K562 (cell line): ENCODE data around the gene HAGHL. TPM values are rescaled to one million over a fixed set of nuclear protein-coding genes. Genes with fewer than 3 reads are reported as not detected.

Source experiments
- ATAC-seq: fragments of 200-7000 bp; cut with Tn5 transposase; 3 replicates; pipeline ENCODE4 v1.9.1; 2020; ENCODE audit warnings: moderate library complexity
- BruUV-seq: library from RNA; stranded (reverse); fragments of 400-500 nt; replicated peaks from 2 replicates; lab custom pipeline; 2021; lab: Mats Ljungman, UMichigan
- CTCF ChIA-PET: fragments of 300-600 bp; formaldehyde crosslinking; extraction: SDS; loops from one replicate; lab custom pipeline; 2021; ENCODE audit warnings: low intra/inter-chr PET ratio; lab: Yijun Ruan, JAX
- POLR2A ChIA-PET: fragments of 300-600, 350-650 bp; sonication (Branson Sonifier 250); formaldehyde crosslinking; extraction: SDS; loops from one replicate; lab custom pipeline; 2021; ENCODE audit warnings: antibody characterized with exemption, inconsistent platforms; lab: Yijun Ruan, JAX
- DNase-seq, 4 experiments: peaks; one replicate each; pipeline versions ENCODE4 v3.0.0 to v3.0.0-alpha.2; 2011 to 2018; ENCODE audit warnings: low spot score in 3 of 4, mixed read lengths in 3 of 4; ENCODE audit errors: extremely low read depth in 1 of 4
- FAIRE-seq: peaks from 2 replicates; lab custom pipeline; 2011; peaks lifted over from hg19 to GRCh38; lab: Jason Lieb, UNC
- H2AFZ ChIP-seq: 2 replicates; pipeline ENCODE4 v1.6.0; 2011; ENCODE audit warnings: low read depth, low read length, control low read depth, inconsistent platforms
- H3K27ac ChIP-seq: fragments of 200-600 bp; 3 replicates; pipeline ENCODE4 v1.8.0; 2011; ENCODE audit warnings: low read depth, mild to moderate bottlenecking, control low read depth, inconsistent platforms, low read length, moderate library complexity, mixed read lengths; ENCODE audit errors: extremely low read depth
- H3K27me3 ChIP-seq, 2 experiments: fragments of 300-600 bp in 1 of 2; 2 replicates in 1 of 2; 3 replicates in 1 of 2; pipeline versions ENCODE4 v1.6.0 to v1.8.0; 2011; ENCODE audit warnings: inconsistent platforms in 2 of 2, low read length in 2 of 2, mild to moderate bottlenecking in 1 of 2, mixed read lengths in 1 of 2, moderate library complexity in 1 of 2; ENCODE audit not compliant: control insufficient read depth in 2 of 2, insufficient read depth in 2 of 2
- H3K36me3 ChIP-seq: fragments of 300-600 bp; 3 replicates; pipeline ENCODE4 v1.8.0; 2011; ENCODE audit warnings: mild to moderate bottlenecking, low read length, inconsistent platforms; ENCODE audit not compliant: control insufficient read depth, insufficient read depth
- H3K4me1 ChIP-seq, 2 experiments: fragments of 200-600 bp in 1 of 2; replicated peaks in 1 of 2; 2 replicates in 1 of 2; 3 replicates in 1 of 2; pipeline versions ENCODE4 v1.5.1 to v1.8.0; 2011; ENCODE audit warnings: inconsistent platforms in 2 of 2, low read length in 2 of 2, mild to moderate bottlenecking in 1 of 2, mixed read lengths in 1 of 2, moderate library complexity in 1 of 2; ENCODE audit not compliant: control insufficient read depth in 2 of 2, insufficient read depth in 2 of 2
- H3K4me2 ChIP-seq: 2 replicates; pipeline ENCODE4 v1.6.1; 2011; ENCODE audit warnings: low read length, control low read depth, inconsistent platforms, mixed read lengths; ENCODE audit not compliant: insufficient read depth
- H3K4me3 ChIP-seq: fragments of 200-600 bp; sonication (generic), shearing (Covaris generic); 2 replicates; pipeline ENCODE4 v1.5.1; 2016; ENCODE audit warnings: control low read depth, inconsistent platforms
- H3K79me2 ChIP-seq: fragments of 200-600 bp; 3 replicates; pipeline ENCODE4 v1.8.0; 2011; ENCODE audit warnings: low read length, inconsistent platforms; ENCODE audit not compliant: control insufficient read depth, insufficient read depth
- H3K9ac ChIP-seq, 2 experiments: 2 replicates each; pipeline versions ENCODE4 v1.6.0 to v1.6.1; 2011; ENCODE audit warnings: low read depth in 2 of 2, low read length in 2 of 2, control low read depth in 1 of 2, inconsistent platforms in 1 of 2, mild to moderate bottlenecking in 1 of 2, mixed read lengths in 1 of 2; ENCODE audit not compliant: insufficient read depth in 1 of 2
- H3K9me1 ChIP-seq: one replicate; pipeline ENCODE4 v1.6.0; 2011; ENCODE audit warnings: inconsistent platforms, mild to moderate bottlenecking, low read length, moderate library complexity; ENCODE audit not compliant: control insufficient read depth, insufficient read depth
- H3K9me3 ChIP-seq: replicated peaks from 2 replicates; pipeline ENCODE4 v1.5.1; 2011; ENCODE audit warnings: low read depth, low read length, inconsistent platforms; ENCODE audit not compliant: control insufficient read depth, insufficient read depth
- H4K20me1 ChIP-seq: replicated peaks from 2 replicates; pipeline ENCODE4 v1.6.1; 2011; ENCODE audit warnings: low read length, inconsistent platforms, mixed read lengths; ENCODE audit not compliant: control insufficient read depth, insufficient read depth
- NR2C2 ChIP-seq, 2 experiments: fragments of 200-800 bp in 1 of 2; sonication (Bioruptor generic) in 1 of 2; sonication (generic) in 1 of 2; formaldehyde crosslinking in 1 of 2; IDR thresholded peaks; 2 replicates each; pipeline versions ENCODE4 v1.6.1 to v1.8.0; 2016 to 2022; ENCODE audit warnings: mild to moderate bottlenecking in 1 of 2, missing compliant biosample characterization in 1 of 2, missing genetic modification characterization in 1 of 2, missing genetic modification reagents in 1 of 2
- NUFIP1 ChIP-seq: fragments of 450-650 bp; IDR thresholded peaks from 2 replicates; pipeline ENCODE4 v1.6.1; 2018; ENCODE audit not compliant: partially characterized antibody
- RBFOX2 ChIP-seq: fragments of 200-400 bp; formaldehyde crosslinking; IDR thresholded peaks from 2 replicates; pipeline ENCODE4 v1.6.1; 2017; ENCODE audit warnings: low read depth, mild to moderate bottlenecking, low read length, moderate library complexity
- TGIF2 ChIP-seq: sonication (generic); formaldehyde crosslinking; IDR thresholded peaks from 2 replicates; pipeline ENCODE4 v1.8.1; 2022; ENCODE audit warnings: mild to moderate bottlenecking, missing genetic modification reagents, moderate library complexity
- XRCC3 ChIP-seq: fragments of 450-650 bp; IDR thresholded peaks from 2 replicates; pipeline ENCODE4 v1.6.1; 2017; ENCODE audit warnings: mild to moderate bottlenecking, moderate library complexity
- ZNF277 ChIP-seq: fragments of 250-450 bp; sonication (Bioruptor Pico); IDR thresholded peaks from 2 replicates; pipeline ENCODE4 v1.8.0; 2022; ENCODE audit warnings: inconsistent platforms, mild to moderate bottlenecking, moderate library complexity, borderline replicate concordance
- WGBS: fragments of 100-300 bp; shearing (Covaris generic); methylation state at CpG from one replicate; pipeline ENCODE4 v1.1.6; 2016; ENCODE audit warnings: low coverage, mixed read lengths; ENCODE audit not compliant: insufficient coverage; ENCODE audit errors: missing lambda C conversion rate; 5-methylcytosine and 5-hydroxymethylcytosine counted together
- in situ Hi-C: fragments of 300-500 bp; cut with MboI; formaldehyde crosslinking; loops from 4 replicates; pipeline ENCODE4 v1.15.0; 2018; ENCODE audit warnings: inconsistent platforms, mixed read lengths
- intact Hi-C: fragments of 100-400 bp; cut with micrococcal nuclease; formaldehyde crosslinking; loops from 2 replicates; pipeline ENCODE4 v1.14.2; 2022
- polyA plus RNA-seq, 8 experiments: library from polyadenylated mRNA; depleted of rRNA in 4 of 8; stranded (reverse) in 5 of 8; unstranded in 3 of 8; fragments of >200 nt; fragmentation: Nextera tagmentation in 2 of 8; fragmentation: Illumina TruSeq in 1 of 8; extraction: Ambion mirVana in 2 of 8; extraction: Trizol in 1 of 8; gene quantifications; 2 replicates each; pipeline versions ENCODE4 v1.2.1 to v1.2.3, GENCODE V29; 2011 to 2014; ENCODE audit warnings: inconsistent platforms in 1 of 8, missing spikeins in 1 of 8
- total RNA-seq, 7 experiments: library from RNA; depleted of rRNA in 6 of 7; stranded (reverse); fragments of >200 nt in 6 of 7; fragmentation: Illumina TruSeq in 2 of 7; extraction: Trizol in 2 of 7; gene quantifications; 2 replicates each; pipeline versions ENCODE4 v1.2.1 to v1.2.3, GENCODE V29; 2011 to 2021; ENCODE audit warnings: low replicate concordance in 1 of 7
- TF ChIP-seq, protein P1 (sequence below): fragments of 250-450 bp; sonication (Bioruptor Pico); IDR thresholded peaks from 2 replicates; pipeline ENCODE4 v1.4.0; 2020
- TF ChIP-seq, protein P2 (sequence below), 2 experiments: fragments of 200-800 bp in 1 of 2; sonication (Bioruptor generic) in 1 of 2; sonication (generic) in 1 of 2; formaldehyde crosslinking in 1 of 2; IDR thresholded peaks in 1 of 2; conservative IDR thresholded peaks in 1 of 2; 2 replicates each; pipeline versions ENCODE4 v1.5.0 to v1.6.1; 2016 to 2020; ENCODE audit warnings: missing compliant biosample characterization in 1 of 2, missing genetic modification characterization in 1 of 2, missing genetic modification reagents in 1 of 2

Gene HAGHL
- total and polyA plus RNA-seq, 9 of the 15 experiments (the other 6 are each of a cell fraction or from before 2014, with no cell fraction given), result 0.31 to 83.4 (median 20.7) TPM

GRCh38 chr16:679814-680624, 46.9 kb upstream of the HAGHL start, which contains the start of gene STUB1 (continued):
- no peak for TF ChIP-seq ZNF277 (CRISPR knock-in tag)

- DNase-seq (peak in 1 of 4 experiments; percentile 34), ATAC-seq (no peak), FAIRE-seq (no peak)
- Histone ChIP-seq H3K27me3 (no peaks in the 10 kb centered on the region), H3K4me2 (peak overlapping the region; percentile 75), H3K9ac (peak overlapping the region; percentile 83 to 98), H3K27ac (peak overlapping the region; percentile 89), H3K4me3 (peak overlapping the region; percentile 98), H3K4me1 (peaks cover 33 to 98% of the 10 kb centered on the region in 2 experiments), H3K9me3 (no peaks in the 10 kb centered on the region), H3K9me1 (peaks cover 11% of the 10 kb centered on the region), H3K79me2 (peaks cover 41% of the 10 kb centered on the region), H3K36me3 (peaks cover 42% of the 10 kb centered on the region), H4K20me1 (peaks cover 21% of the 10 kb centered on the region), H2AFZ (no peak overlapping the region; the same call in 1 of the 2 replicates)
- ChIA-PET POLR2A (interaction anchor here (0.5 to 1.8 kb wide), 10 partner anchors 10 to 1118 kb away, joined by 3 to 10 read pairs (median 3); partner anchors contain the start of genes WDR24 and WFIKKN1), CTCF (no interaction called here)
- in situ Hi-C loops (no loop called here), intact Hi-C loops (loop anchor here (5.0 kb wide), 1 partner anchor 283 kb away; the partner anchor contains the start of gene NME4)
- 3% methylated on average over 19 of the region's 38 CpGs for WGBS
- BruUV-seq, result no TSS peak
- TF ChIP-seq NR2C2 (CRISPR knock-in tag; IDR thresholded peaks at IDR 0.05) (no peak), NR2C2 (tag; IDR thresholded peaks at IDR 0.05) (peak; percentile 9; the same call in 1 of the 2 replicates), NUFIP1 (no peak), TGIF2 (CRISPR knock-in tag) (no peak), RBFOX2 (peak; percentile 33), XRCC3 (no peak)
- TF ChIP-seq, protein P1, sequence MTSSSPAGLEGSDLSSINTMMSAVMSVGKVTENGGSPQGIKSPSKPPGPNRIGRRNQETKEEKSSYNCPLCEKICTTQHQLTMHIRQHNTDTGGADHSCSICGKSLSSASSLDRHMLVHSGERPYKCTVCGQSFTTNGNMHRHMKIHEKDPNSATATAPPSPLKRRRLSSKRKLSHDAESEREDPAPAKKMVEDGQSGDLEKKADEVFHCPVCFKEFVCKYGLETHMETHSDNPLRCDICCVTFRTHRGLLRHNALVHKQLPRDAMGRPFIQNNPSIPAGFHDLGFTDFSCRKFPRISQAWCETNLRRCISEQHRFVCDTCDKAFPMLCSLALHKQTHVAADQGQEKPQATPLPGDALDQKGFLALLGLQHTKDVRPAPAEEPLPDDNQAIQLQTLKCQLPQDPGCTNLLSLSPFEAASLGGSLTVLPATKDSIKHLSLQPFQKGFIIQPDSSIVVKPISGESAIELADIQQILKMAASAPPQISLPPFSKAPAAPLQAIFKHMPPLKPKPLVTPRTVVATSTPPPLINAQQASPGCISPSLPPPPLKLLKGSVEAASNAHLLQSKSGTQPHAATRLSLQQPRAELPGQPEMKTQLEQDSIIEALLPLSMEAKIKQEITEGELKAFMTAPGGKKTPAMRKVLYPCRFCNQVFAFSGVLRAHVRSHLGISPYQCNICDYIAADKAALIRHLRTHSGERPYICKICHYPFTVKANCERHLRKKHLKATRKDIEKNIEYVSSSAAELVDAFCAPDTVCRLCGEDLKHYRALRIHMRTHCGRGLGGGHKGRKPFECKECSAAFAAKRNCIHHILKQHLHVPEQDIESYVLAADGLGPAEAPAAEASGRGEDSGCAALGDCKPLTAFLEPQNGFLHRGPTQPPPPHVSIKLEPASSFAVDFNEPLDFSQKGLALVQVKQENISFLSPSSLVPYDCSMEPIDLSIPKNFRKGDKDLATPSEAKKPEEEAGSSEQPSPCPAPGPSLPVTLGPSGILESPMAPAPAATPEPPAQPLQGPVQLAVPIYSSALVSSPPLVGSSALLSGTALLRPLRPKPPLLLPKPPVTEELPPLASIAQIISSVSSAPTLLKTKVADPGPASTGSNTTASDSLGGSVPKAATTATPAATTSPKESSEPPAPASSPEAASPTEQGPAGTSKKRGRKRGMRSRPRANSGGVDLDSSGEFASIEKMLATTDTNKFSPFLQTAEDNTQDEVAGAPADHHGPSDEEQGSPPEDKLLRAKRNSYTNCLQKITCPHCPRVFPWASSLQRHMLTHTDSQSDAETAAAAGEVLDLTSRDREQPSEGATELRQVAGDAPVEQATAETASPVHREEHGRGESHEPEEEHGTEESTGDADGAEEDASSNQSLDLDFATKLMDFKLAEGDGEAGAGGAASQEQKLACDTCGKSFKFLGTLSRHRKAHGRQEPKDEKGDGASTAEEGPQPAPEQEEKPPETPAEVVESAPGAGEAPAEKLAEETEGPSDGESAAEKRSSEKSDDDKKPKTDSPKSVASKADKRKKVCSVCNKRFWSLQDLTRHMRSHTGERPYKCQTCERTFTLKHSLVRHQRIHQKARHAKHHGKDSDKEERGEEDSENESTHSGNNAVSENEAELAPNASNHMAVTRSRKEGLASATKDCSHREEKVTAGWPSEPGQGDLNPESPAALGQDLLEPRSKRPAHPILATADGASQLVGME (CRISPR knock-in tag), result 0 out of 2 replicates have a peak, but pooled peaks have one; percentile 11
- TF ChIP-seq, protein P2, sequence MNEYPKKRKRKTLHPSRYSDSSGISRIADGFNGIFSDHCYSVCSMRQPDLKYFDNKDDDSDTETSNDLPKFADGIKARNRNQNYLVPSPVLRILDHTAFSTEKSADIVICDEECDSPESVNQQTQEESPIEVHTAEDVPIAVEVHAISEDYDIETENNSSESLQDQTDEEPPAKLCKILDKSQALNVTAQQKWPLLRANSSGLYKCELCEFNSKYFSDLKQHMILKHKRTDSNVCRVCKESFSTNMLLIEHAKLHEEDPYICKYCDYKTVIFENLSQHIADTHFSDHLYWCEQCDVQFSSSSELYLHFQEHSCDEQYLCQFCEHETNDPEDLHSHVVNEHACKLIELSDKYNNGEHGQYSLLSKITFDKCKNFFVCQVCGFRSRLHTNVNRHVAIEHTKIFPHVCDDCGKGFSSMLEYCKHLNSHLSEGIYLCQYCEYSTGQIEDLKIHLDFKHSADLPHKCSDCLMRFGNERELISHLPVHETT (CRISPR knock-in tag; conservative IDR thresholded peaks at IDR 0.05 in 1 of 2, IDR thresholded peaks at IDR 0.05 in 1 of 2), result 0 out of 4 replicates have a peak, but pooled peaks of 1 of the 2 experiments have one; percentile 63
Measured at GRCh38 chr16:680625-680945, 46.3 kb upstream of the HAGHL start.
